ENCODE measurements around the gene TSPAN31.

- TF ChIP-seq POLR2A (IDR thresholded peaks at IDR 0.05; ENCODE audit: low read depth, low read length) (no peak), TAF1 (IDR thresholded peaks at IDR 0.05; ENCODE audit: borderline replicate concordance, low read depth, low read length) (no peak), POLR2AphosphoS5 (IDR thresholded peaks at IDR 0.05; ENCODE audit: low read depth, low read length) (no peak)
Observed at GRCh38 chr12:57698414-57698813, 46.4 kb upstream of the TSPAN31 start.
